Fibroblast of skin of scalp (primary cell): ENCODE results near the gene C3.
"Not testable (repeated sequence)": the region's sequence is repeated elsewhere in the genome, so short reads cannot be mapped to it uniquely, and the experiment has no call there.

ENCODE experiments used
- DNase-seq: peaks from one replicate; pipeline ENCODE4 v3.0.0-alpha.2; 2013

The C3 gene

GRCh38 chr19:6690160-6690885 lies 30.1 kb downstream of the C3 start:
- DNase-seq, result no peak

GRCh38 chr19:6687114-6687513 lies 33.3 kb downstream of the C3 start:
- no peak for DNase-seq

- DNase-seq, result no peak
Measured at GRCh38 chr19:6686628-6686975, 33.8 kb downstream of the C3 start.

GRCh38 chr19:6685962-6686627 lies 34.4 kb downstream of the C3 start:
- no peak for DNase-seq

DNA sequence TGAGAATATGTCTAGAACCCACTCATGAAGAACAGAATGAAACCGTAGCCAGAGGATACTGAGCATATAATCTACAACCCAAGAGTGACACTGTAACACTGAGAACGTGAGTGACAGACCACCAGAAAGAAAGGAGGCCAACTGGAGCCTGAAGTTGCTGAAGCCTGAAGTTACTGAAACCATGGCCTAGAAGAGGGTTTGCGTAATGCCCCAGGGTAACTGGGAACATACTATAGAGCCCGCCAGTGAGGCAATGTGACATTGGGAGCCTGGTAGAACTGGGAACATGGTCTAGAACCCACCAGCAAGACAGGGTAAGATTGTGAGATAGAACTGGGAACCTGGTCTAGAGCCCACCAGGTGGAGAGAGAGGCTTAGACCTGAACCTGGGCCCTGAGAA lies 35.0 kb downstream of the C3 start:
- no peak for DNase-seq

DNA sequence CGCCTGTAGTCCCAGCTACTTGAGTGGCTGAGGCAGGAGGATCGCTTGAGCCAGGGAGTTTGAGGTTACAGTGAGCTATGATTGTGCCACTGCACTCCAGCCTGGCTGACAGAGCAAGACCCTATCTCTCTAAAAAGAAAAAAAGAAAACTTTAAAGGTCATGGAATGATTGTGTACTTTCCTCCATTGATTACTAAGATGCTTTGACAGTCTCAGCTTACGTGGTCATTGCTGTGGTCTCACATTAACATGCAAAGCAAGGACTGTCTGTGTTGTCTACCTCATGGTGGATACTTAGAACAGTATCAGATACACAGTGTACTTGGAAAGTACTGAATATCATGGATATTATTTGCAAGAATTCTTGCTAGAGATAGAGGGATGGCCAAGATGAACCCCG lies 36.5 kb downstream of the C3 start:
- DNase-seq, result no peak

GRCh38 chr19:6682607-6683128 lies 37.8 kb downstream of the C3 start:
- no peak for DNase-seq

- no peak for DNase-seq
Measured at GRCh38 chr19:6680141-6680540, 40.3 kb downstream of the C3 start.

DNA sequence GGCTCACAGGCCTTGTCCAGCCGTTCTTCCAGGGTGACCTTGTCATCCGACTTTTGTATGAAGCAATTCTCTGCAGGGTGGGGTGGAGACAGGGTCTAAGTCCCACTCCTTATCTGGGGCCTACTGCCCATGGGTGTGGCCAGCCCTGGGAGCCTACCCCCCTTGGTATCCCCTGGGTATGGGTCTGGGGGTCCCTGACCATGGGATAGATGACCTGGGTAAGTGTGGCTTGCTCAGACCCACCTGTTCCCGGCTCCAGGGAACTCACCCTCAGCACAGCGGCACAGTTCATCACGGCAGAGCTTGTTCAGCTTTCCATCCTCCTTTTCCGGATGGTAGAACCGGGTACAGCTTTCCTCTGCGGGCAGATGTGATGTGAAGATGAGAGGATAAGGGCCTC lies 41.3 kb downstream of the C3 start:
- no peak for DNase-seq

DNA sequence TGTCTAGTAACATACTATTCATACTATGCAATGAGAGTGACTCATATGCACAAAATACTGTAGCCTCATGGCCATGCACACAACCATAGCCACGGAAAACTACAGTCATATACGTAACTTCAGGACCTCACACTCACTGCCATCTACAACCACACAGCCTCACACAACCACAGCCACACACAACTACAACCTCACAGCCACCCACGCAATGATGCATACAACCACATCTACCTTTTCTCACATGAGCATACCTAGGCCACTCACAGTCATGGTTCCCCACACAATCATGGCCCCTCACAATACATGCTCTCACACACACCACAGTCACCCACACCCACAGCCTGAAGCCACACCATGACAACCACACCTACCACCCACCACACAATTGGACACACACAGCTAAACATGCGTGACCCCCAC lies 41.8 kb downstream of the C3 start:
- peak; percentile 38 for DNase-seq

GRCh38 chr19:6677883-6678689 lies 42.4 kb downstream of the C3 start:
- DNase-seq, result no peak

DNA sequence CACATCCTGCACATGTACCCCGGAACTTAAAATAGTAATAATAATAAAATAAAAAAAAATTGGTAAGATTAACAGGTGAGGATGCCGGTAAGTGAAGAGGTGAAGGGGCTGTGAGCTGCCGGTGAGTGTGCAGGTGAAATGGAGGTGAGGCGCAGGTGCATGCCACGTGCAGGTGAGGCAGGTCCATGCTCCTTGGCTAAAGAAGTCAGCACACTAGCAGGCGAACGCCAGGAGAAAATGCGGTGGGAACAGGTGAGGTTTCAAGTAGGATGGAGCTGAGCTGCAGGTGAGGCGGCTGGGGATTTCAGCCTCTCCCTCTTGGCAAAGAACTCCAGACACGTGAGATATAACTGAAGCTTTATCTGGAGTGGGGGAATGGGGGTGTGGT lies 43.0 kb downstream of the C3 start:
- DNase-seq, result no peak

- no peak for DNase-seq
Measured at GRCh38 chr19:6676288-6676687, 44.2 kb downstream of the C3 start.

DNA sequence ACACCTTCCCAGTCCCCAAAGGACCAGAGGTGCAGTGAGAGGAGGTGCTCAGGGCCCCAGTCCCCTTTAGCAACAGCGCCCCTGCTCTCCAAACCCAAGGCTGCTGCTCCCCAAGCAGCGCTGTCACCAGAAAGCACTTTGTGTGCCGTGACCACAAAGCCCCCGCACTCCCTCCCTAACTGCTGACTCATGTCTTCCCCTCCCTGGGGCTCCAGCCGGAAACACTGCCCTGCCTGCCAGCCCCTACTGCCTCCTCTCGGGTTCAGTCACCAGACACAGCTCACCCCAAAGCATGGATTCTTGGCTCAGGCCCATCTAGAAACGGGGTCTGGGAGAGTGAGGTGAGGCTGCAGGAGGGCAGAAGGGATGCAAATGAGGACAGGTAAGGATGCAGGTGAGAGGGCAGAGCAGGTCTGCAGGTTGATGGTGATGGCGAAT lies 45.6 kb downstream of the C3 start:
- DNase-seq, result peak; percentile 74

GRCh38 chr19:6674408-6674807 lies 46.0 kb downstream of the C3 start:
- not testable (repeated sequence) for DNase-seq

DNA sequence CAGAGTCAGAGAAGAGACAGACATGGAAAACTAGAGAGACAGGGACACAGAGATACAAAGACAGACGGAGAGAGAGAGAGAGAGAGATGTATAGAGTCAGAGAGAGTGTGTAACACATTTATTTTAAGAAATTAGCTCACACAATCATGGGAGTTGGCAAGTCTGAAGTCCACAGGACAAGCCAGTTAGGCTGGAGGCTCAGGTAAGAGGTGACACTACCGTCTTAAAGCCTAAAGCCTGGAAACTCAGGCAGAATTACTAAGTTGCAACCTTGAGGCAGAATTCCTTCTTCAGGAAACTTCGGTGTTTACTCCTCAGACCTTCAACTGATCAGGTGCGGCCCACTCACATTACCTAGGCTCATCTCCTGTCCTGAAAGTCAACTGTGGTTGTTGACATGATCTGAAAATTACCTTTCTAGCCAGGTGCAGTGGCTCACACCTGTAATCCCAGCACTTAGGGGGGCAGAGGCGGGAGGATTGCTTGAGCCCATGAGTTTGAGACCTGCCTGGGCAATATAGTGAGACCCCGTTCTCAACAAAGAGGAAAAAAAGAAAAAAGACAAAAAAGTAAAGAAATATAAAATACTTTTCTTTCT lies 47.7 kb downstream of the C3 start:
- no peak for DNase-seq

GRCh38 chr19:6671960-6672359 lies 48.5 kb downstream of the C3 start:
- no peak for DNase-seq

- no peak for DNase-seq
Measured at GRCh38 chr19:6668691-6669090, 51.8 kb downstream of the C3 start.

DNA sequence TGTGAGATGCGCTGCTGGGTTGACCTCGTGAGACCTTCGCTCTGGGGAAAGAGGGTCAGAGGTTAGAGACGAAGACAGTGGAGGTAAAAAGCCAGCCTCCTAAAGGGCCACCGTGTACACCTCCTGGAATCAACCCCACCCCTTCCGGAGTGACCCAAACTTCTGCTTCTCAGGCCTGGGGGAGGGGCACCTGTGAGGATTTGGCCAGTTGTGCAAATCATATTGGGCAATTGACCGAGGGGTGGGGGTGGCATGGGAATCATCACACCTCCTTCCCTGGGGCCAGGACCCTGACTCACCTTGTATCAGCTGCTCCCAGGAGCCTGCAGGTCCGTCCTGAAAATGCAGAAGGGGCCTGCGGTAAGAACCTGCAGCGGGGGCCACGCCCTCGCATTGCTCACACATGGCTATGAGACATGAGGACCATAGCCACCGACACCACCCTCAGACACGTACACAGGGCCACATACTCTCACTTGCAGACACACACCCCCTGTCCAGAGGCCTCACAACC lies 53.3 kb downstream of the C3 start:
- no peak for DNase-seq

DNA sequence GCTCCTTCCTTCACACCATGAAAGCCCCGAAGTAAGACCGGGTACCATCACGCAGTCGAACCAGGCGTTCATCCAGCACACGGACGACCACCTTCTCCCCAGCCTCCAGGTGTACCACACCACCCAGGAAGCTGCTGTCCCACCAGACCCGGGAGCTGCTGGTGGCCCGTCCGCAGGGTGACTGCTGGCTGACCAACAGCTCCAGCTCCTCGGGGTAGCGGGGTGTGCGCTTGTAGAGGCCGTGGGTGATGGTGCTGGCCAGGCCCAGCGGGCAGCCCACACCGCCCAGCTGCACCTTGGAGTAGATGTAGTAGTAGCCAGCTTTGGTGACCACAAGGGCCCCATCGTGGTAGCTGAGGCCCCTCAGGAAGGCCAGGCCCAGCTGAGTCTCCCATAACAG lies 55.5 kb downstream of the C3 start:
- DNase-seq, result no peak

- no peak for DNase-seq
Measured at GRCh38 chr19:6663236-6664201, 56.9 kb downstream of the C3 start.

- no peak for DNase-seq
Measured at GRCh38 chr19:6662702-6663101, 57.7 kb downstream of the C3 start.
